ENCODE results near the gene SPATA46.

SPATA46 gene

GRCh38 chr1:162347281-162347680 lies 29.4 kb downstream of the SPATA46 start:
- no peaks in the 10 kb centered on the region for H3K9me3 ChIP-seq (ENCODE audit: severe bottlenecking)
- TF ChIP-seq CTCF (IDR thresholded peaks at IDR 0.05; ENCODE audit: poor library complexity, severe bottlenecking): no peak
- DNase-seq (ENCODE audit: low spot score) (no peak), ATAC-seq (ENCODE audit: low read depth) (no peak)
- no peaks in the 10 kb centered on the region for H3K36me3 ChIP-seq (ENCODE audit: low read depth)
- no peaks in the 10 kb centered on the region for H3K27me3 ChIP-seq (ENCODE audit: insufficient read depth, poor library complexity, severe bottlenecking)
- H3K27ac ChIP-seq (ENCODE audit: poor library complexity, severe bottlenecking): no peak overlapping the region
- H3K4me3 ChIP-seq (ENCODE audit: severe bottlenecking): no peak overlapping the region
- peaks cover 15% of the 10 kb centered on the region for H3K4me1 ChIP-seq (ENCODE audit: insufficient read depth, poor library complexity, severe bottlenecking)

GRCh38 chr1:162343470-162343869 lies 33.2 kb downstream of the SPATA46 start:
- Histone ChIP-seq H3K9me3 (ENCODE audit: severe bottlenecking) (no peaks in the 10 kb centered on the region), H3K4me3 (ENCODE audit: severe bottlenecking) (no peak overlapping the region), H3K36me3 (ENCODE audit: low read depth) (no peaks in the 10 kb centered on the region), H3K4me1 (ENCODE audit: insufficient read depth, poor library complexity, severe bottlenecking) (no peaks in the 10 kb centered on the region), H3K27me3 (ENCODE audit: insufficient read depth, poor library complexity, severe bottlenecking) (no peaks in the 10 kb centered on the region), H3K27ac (ENCODE audit: poor library complexity, severe bottlenecking) (no peak overlapping the region)
- no peak for ATAC-seq (ENCODE audit: low read depth)
- DNase-seq (ENCODE audit: low spot score): no peak
- TF ChIP-seq CTCF (IDR thresholded peaks at IDR 0.05; ENCODE audit: poor library complexity, severe bottlenecking): no peak

- no peaks in the 10 kb centered on the region for H3K36me3 ChIP-seq (ENCODE audit: low read depth)
- H3K4me1 ChIP-seq (ENCODE audit: insufficient read depth, poor library complexity, severe bottlenecking): no peaks in the 10 kb centered on the region
- ATAC-seq (ENCODE audit: low read depth): no peak
- H3K27ac ChIP-seq (ENCODE audit: poor library complexity, severe bottlenecking): no peak overlapping the region
- H3K27me3 ChIP-seq (ENCODE audit: insufficient read depth, poor library complexity, severe bottlenecking): no peaks in the 10 kb centered on the region
- TF ChIP-seq CTCF (IDR thresholded peaks at IDR 0.05; ENCODE audit: poor library complexity, severe bottlenecking): no peak
- H3K9me3 ChIP-seq (ENCODE audit: severe bottlenecking): no peaks in the 10 kb centered on the region
- no peak overlapping the region for H3K4me3 ChIP-seq (ENCODE audit: severe bottlenecking)
- no peak for DNase-seq (ENCODE audit: low spot score)
These were observed 34.1 kb downstream of the SPATA46 start for GRCh38 chr1:162342452-162342983.

GRCh38 chr1:162336621-162337285 lies 39.9 kb downstream of the SPATA46 start:
- TF ChIP-seq CTCF (IDR thresholded peaks at IDR 0.05; ENCODE audit: poor library complexity, severe bottlenecking): no peak
- Histone ChIP-seq H3K27me3 (ENCODE audit: insufficient read depth, poor library complexity, severe bottlenecking) (no peaks in the 10 kb centered on the region), H3K36me3 (ENCODE audit: low read depth) (no peaks in the 10 kb centered on the region), H3K27ac (ENCODE audit: poor library complexity, severe bottlenecking) (no peak overlapping the region), H3K9me3 (ENCODE audit: severe bottlenecking) (no peaks in the 10 kb centered on the region), H3K4me1 (ENCODE audit: insufficient read depth, poor library complexity, severe bottlenecking) (no peaks in the 10 kb centered on the region), H3K4me3 (ENCODE audit: severe bottlenecking) (no peak overlapping the region)
- no peak for ATAC-seq (ENCODE audit: low read depth)
- no peak for DNase-seq (ENCODE audit: low spot score)

- Histone ChIP-seq H3K4me1 (ENCODE audit: insufficient read depth, poor library complexity, severe bottlenecking) (no peaks in the 10 kb centered on the region), H3K27ac (ENCODE audit: poor library complexity, severe bottlenecking) (no peak overlapping the region), H3K4me3 (ENCODE audit: severe bottlenecking) (no peak overlapping the region), H3K36me3 (ENCODE audit: low read depth) (no peaks in the 10 kb centered on the region), H3K27me3 (ENCODE audit: insufficient read depth, poor library complexity, severe bottlenecking) (no peaks in the 10 kb centered on the region), H3K9me3 (ENCODE audit: severe bottlenecking) (no peaks in the 10 kb centered on the region)
- DNase-seq (ENCODE audit: low spot score) (no peak), ATAC-seq (ENCODE audit: low read depth) (no peak)
- TF ChIP-seq CTCF (IDR thresholded peaks at IDR 0.05; ENCODE audit: poor library complexity, severe bottlenecking): no peak
These were observed 41.5 kb downstream of the SPATA46 start for GRCh38 chr1:162335126-162335525.
